GM23338 (cell line): ENCODE measurements around the gene CCR7.

ENCODE experiments used
- CREB1 ChIP-seq: fragments of 250-450 bp; sonication (Bioruptor Pico); IDR thresholded peaks from 2 replicates; pipeline ENCODE4 v1.5.0; 2020; ENCODE audit warnings: low read depth, mild to moderate bottlenecking, moderate library complexity
- ETS1 ChIP-seq: IDR thresholded peaks from 2 replicates; pipeline ENCODE4 v1.6.1; 2016; ENCODE audit warnings: antibody characterized with exemption
- EZH2 ChIP-seq: fragments of 200-600 bp; sonication (generic); IDR thresholded peaks from one replicate; pipeline ENCODE4 v1.8.0; 2017; ENCODE audit warnings: antibody characterized with exemption, mild to moderate bottlenecking, low read depth; ENCODE audit not compliant: unreplicated experiment
- EZH2phosphoT487 ChIP-seq: fragments of 200-600 bp; sonication (generic); IDR thresholded peaks from one replicate; pipeline ENCODE4 v1.8.1; 2018; ENCODE audit warnings: antibody characterized with exemption; ENCODE audit not compliant: unreplicated experiment
- JUNB ChIP-seq: IDR thresholded peaks from one replicate; pipeline ENCODE4 v1.6.1; 2016; ENCODE audit warnings: antibody characterized with exemption; ENCODE audit not compliant: unreplicated experiment
- NANOG ChIP-seq: IDR thresholded peaks from 2 replicates; pipeline ENCODE4 v1.6.1; 2016; ENCODE audit warnings: antibody characterized with exemption, borderline replicate concordance
- POLR2AphosphoS5 ChIP-seq: IDR thresholded peaks from 2 replicates; pipeline ENCODE4 v1.6.1; 2016; ENCODE audit warnings: antibody characterized with exemption, low read depth
- REST ChIP-seq: IDR thresholded peaks from one replicate; pipeline ENCODE4 v1.6.1; 2018; ENCODE audit warnings: antibody characterized with exemption; ENCODE audit not compliant: unreplicated experiment
- TF ChIP-seq, protein P1 (sequence below), 2 experiments: fragments of 200-600 bp in 1 of 2; sonication (generic) in 1 of 2; conservative IDR thresholded peaks; 2 replicates each; pipeline versions ENCODE4 v1.5.1 to v1.6.1; 2016 to 2017; ENCODE audit warnings: antibody characterized with exemption in 2 of 2, low read depth in 2 of 2, mild to moderate bottlenecking in 2 of 2, moderate library complexity in 1 of 2

DNA sequence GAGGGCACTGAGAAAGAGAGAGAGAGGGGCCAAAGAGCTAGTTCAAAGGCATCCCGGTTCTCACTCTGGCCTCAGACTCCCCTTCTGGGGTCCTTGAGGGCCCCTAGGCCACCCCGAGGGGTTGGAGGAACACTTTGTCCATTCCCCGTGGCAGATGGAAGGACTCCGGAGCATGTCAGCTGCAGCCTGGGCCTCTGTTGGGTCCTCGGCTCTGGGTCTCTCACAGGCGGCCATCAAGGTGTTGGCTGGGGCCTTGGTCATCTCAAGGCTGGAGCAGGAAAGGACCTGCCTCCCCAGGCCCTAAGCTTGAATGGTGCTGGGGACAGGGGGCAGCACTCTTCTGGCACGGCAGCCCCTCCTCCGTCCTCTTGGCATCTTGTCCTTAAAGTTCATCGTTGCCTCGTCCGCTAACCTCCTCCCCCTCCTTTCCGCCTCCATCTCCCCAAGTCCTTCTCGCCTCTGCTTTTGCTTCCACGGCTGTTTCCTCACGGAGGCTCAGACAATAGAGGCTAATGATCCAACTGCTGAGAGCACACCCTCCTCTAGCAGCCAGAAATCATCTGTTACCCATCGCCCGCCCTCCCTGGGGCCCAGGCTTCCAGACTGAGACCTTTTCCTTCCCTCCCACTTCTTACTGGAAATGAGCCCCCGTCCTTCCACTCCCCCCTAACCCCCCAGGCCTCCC lies 23.3 kb downstream of the CCR7 start:
- TF ChIP-seq, protein P1, sequence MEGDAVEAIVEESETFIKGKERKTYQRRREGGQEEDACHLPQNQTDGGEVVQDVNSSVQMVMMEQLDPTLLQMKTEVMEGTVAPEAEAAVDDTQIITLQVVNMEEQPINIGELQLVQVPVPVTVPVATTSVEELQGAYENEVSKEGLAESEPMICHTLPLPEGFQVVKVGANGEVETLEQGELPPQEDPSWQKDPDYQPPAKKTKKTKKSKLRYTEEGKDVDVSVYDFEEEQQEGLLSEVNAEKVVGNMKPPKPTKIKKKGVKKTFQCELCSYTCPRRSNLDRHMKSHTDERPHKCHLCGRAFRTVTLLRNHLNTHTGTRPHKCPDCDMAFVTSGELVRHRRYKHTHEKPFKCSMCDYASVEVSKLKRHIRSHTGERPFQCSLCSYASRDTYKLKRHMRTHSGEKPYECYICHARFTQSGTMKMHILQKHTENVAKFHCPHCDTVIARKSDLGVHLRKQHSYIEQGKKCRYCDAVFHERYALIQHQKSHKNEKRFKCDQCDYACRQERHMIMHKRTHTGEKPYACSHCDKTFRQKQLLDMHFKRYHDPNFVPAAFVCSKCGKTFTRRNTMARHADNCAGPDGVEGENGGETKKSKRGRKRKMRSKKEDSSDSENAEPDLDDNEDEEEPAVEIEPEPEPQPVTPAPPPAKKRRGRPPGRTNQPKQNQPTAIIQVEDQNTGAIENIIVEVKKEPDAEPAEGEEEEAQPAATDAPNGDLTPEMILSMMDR (conservative IDR thresholded peaks at IDR 0.05; ENCODE audit: low read depth in 2 of 2) = 0 out of 4 replicates have a peak, but pooled peaks of 1 of the 2 experiments have one; percentile 2
- TF ChIP-seq EZH2 (no peak), CREB1 (CRISPR knock-in tag) (no peak), EZH2phosphoT487 (no peak), REST (no peak), POLR2AphosphoS5 (no peak), ETS1 (no peak), JUNB (no peak), NANOG (no peak)
